HCT116 (cell line): Measurements from ENCODE around the gene EEFSEC. TPM values are rescaled to one million over a fixed set of nuclear protein-coding genes. Genes with fewer than 3 reads are reported as not detected.

Experiments used
- ATAC-seq: fragments of 200-7000 bp; cut with Tn5 transposase; 2 replicates; pipeline ENCODE4 v1.9.1; 2020; ENCODE audit warnings: mild to moderate bottlenecking, moderate library complexity
- BruUV-seq: library from RNA; stranded (reverse); fragments of 400-500 nt; replicated peaks from 2 replicates; lab custom pipeline; 2021; lab: Mats Ljungman, UMichigan
- CTCF ChIA-PET: fragments of 300-600 bp; sonication (Branson Sonifier 250); formaldehyde crosslinking; loops from one replicate; lab custom pipeline; 2021; ENCODE audit warnings: antibody characterized with exemption; lab: Charles Lee
- POLR2A ChIA-PET: fragments of 300-600, 350-600 bp; sonication (Branson Sonifier 250); formaldehyde crosslinking; loops from one replicate; lab custom pipeline; 2021; ENCODE audit warnings: antibody characterized with exemption; lab: Charles Lee
- RAD21 ChIA-PET, 2 experiments: fragments of 300-600 bp; sonication (Branson Sonifier 250); formaldehyde crosslinking; loops; one replicate each; lab custom pipeline; 2023; ENCODE audit warnings: low total read pairs in 2 of 2; ENCODE audit not compliant: uncharacterized antibody in 2 of 2, unreplicated experiment in 2 of 2, low non-redundant PET in 1 of 2; lab: Charles Lee
- DNase-seq: peaks from one replicate; pipeline ENCODE4 v3.0.0-alpha.2; 2010; ENCODE audit warnings: low read depth, low spot score
- H2AFZ ChIP-seq: fragments of 200-600 bp; shearing (Covaris generic), sonication (generic); 2 replicates; pipeline ENCODE4 v1.6.1; 2017; ENCODE audit warnings: low read depth, mixed run types, mixed read lengths, antibody characterized with exemption, low read length; ENCODE audit not compliant: poor library complexity, severe bottlenecking
- H3K27ac ChIP-seq: 2 replicates; pipeline ENCODE4 v1.5.1; 2012; ENCODE audit warnings: low read depth, low read length
- H3K27me3 ChIP-seq: fragments of 200-600 bp; sonication (generic); 2 replicates; pipeline ENCODE4 v1.6.1; 2016; ENCODE audit warnings: mixed run types, low read length, mixed read lengths; ENCODE audit not compliant: insufficient read depth
- H3K36me3 ChIP-seq, 2 experiments: fragments of 200-500 bp in 1 of 2; fragments of 200-600 bp in 1 of 2; sonication (Bioruptor generic) in 1 of 2; sonication (generic) in 1 of 2; 2 replicates each; pipeline versions ENCODE4 v1.5.1 to v1.6.1; 2014 to 2016; ENCODE audit warnings: low read length in 2 of 2, inconsistent platforms in 1 of 2, mixed read lengths in 1 of 2, mixed run types in 1 of 2; ENCODE audit not compliant: insufficient read depth in 2 of 2, control insufficient read depth in 1 of 2
- H3K4me1 ChIP-seq, 2 experiments: fragments of 200-600 bp in 1 of 2; sonication (generic) in 1 of 2; 2 replicates each; pipeline versions ENCODE4 v1.5.1 to v1.6.1; 2012 to 2017; ENCODE audit warnings: low read length in 2 of 2, inconsistent platforms in 1 of 2, mild to moderate bottlenecking in 1 of 2, mixed read lengths in 1 of 2, mixed run types in 1 of 2, moderate library complexity in 1 of 2; ENCODE audit not compliant: insufficient read depth in 2 of 2, control insufficient read depth in 1 of 2
- H3K4me2 ChIP-seq: fragments of 200-600 bp; sonication (generic); 2 replicates; pipeline ENCODE4 v1.6.1; 2017; ENCODE audit warnings: mixed run types, low read length, mixed read lengths
- H3K4me3 ChIP-seq, 2 experiments: fragments of 200-600 bp in 1 of 2; sonication (generic) in 1 of 2; replicated peaks in 1 of 2; 2 replicates each; pipeline ENCODE4 v1.5.1; 2011 to 2016; ENCODE audit warnings: low read length in 2 of 2, control low read depth in 1 of 2, low read depth in 1 of 2, mild to moderate bottlenecking in 1 of 2, mixed read lengths in 1 of 2, mixed run types in 1 of 2
- H3K79me2 ChIP-seq: fragments of 200-600 bp; sonication (generic); 2 replicates; pipeline ENCODE4 v1.6.1; 2017; ENCODE audit warnings: mild to moderate bottlenecking, mixed run types, low read length, moderate library complexity, mixed read lengths; ENCODE audit not compliant: insufficient read depth
- H3K9ac ChIP-seq: fragments of 200-600 bp; sonication (generic); 2 replicates; pipeline ENCODE4 v1.6.1; 2016; ENCODE audit warnings: low read length, mixed read lengths
- H3K9me2 ChIP-seq: fragments of 200-600 bp; sonication (generic), shearing (Covaris generic); 2 replicates; pipeline ENCODE4 v1.6.1; 2017; ENCODE audit warnings: mixed run types, mild to moderate bottlenecking, moderate library complexity; ENCODE audit not compliant: insufficient read depth
- H3K9me3 ChIP-seq, 2 experiments: fragments of 200-500 bp in 1 of 2; fragments of 200-600 bp in 1 of 2; sonication (Bioruptor generic) in 1 of 2; sonication (generic) in 1 of 2; 2 replicates each; pipeline ENCODE4 v1.6.1; 2014 to 2017; ENCODE audit warnings: low read length in 2 of 2, mixed read lengths in 2 of 2, inconsistent platforms in 1 of 2, low read depth in 1 of 2, mild to moderate bottlenecking in 1 of 2, mixed run types in 1 of 2, moderate library complexity in 1 of 2; ENCODE audit not compliant: control insufficient read depth in 1 of 2, insufficient read depth in 1 of 2
- H4K20me1 ChIP-seq: fragments of 200-600 bp; sonication (generic), shearing (Covaris generic); 2 replicates; pipeline ENCODE4 v1.6.1; 2017; ENCODE audit warnings: mixed run types, mild to moderate bottlenecking, moderate library complexity; ENCODE audit not compliant: insufficient read depth
- CEBPB ChIP-seq: IDR thresholded peaks from 2 replicates; pipeline ENCODE4 v1.6.1; 2012; ENCODE audit warnings: low read depth
- EGR1 ChIP-seq: IDR thresholded peaks from 2 replicates; pipeline ENCODE4 v1.6.1; 2012; ENCODE audit warnings: low read depth
- ELF1 ChIP-seq: IDR thresholded peaks from 2 replicates; pipeline ENCODE4 v1.6.1; 2012; ENCODE audit warnings: low read depth, borderline replicate concordance
- EZH2 ChIP-seq: fragments of 200-600 bp; sonication (generic); IDR thresholded peaks from 2 replicates; pipeline ENCODE4 v1.6.1; 2017; ENCODE audit warnings: antibody characterized with exemption, mixed run types
- JUND ChIP-seq: IDR thresholded peaks from 2 replicates; pipeline ENCODE4 v1.6.1; 2012
- POLR2A ChIP-seq: IDR thresholded peaks from 2 replicates; pipeline ENCODE4 v1.7.0; 2011; ENCODE audit warnings: borderline replicate concordance; ENCODE audit not compliant: insufficient read depth, insufficient read length; ENCODE audit errors: extremely low read depth
- SIN3A ChIP-seq: IDR thresholded peaks from 2 replicates; pipeline ENCODE4 v1.6.1; 2012; ENCODE audit warnings: low read depth
- intact Hi-C: fragments of 100-400 bp; cut with micrococcal nuclease; formaldehyde crosslinking; loops from 2 replicates; pipeline ENCODE4 v1.10.0; 2022
- total RNA-seq: library from RNA; stranded (reverse); gene quantifications from one replicate; pipeline ENCODE4 v1.2.1, GENCODE V29; 2021; ENCODE audit not compliant: unreplicated experiment

The EEFSEC gene
- total RNA-seq, 1 experiment from 2014 or later, result 16.1 TPM

GRCh38 chr3:128351546-128351945 is 198.3 kb downstream of the EEFSEC start:
- ATAC-seq (no peak), DNase-seq (no peak)
- Histone ChIP-seq H3K4me1 (no peaks in the 10 kb centered on the region), H3K27me3 (no peaks in the 10 kb centered on the region), H4K20me1 (no peaks in the 10 kb centered on the region)
- intact Hi-C loops, result no loop called here
- no peak for TF ChIP-seq CEBPB
- no peak for TF ChIP-seq EZH2
- TF ChIP-seq POLR2A, result no peak
- no peak for TF ChIP-seq ELF1
- TF ChIP-seq JUND, result no peak
- TF ChIP-seq, all 23 proteins: peak for 0
- Histone ChIP-seq H3K9ac (no peak overlapping the region), H3K4me3 (no peak overlapping the region), H3K36me3 (no peaks in the 10 kb centered on the region), H3K79me2 (no peaks in the 10 kb centered on the region), H3K9me2 (no peaks in the 10 kb centered on the region), H3K4me2 (no peak overlapping the region), H2AFZ (no peak overlapping the region), H3K27ac (no peak overlapping the region), H3K9me3 (no peaks in the 10 kb centered on the region)
- ChIA-PET CTCF (no interaction called here), POLR2A (no interaction called here), RAD21 (no interaction called here)
- BruUV-seq, result no TSS peak

GRCh38 chr3:128352326-128352725 is 199.0 kb downstream of the EEFSEC start:
- POLR2A ChIA-PET, result no interaction called here
- no TSS peak for BruUV-seq

More at GRCh38 chr3:128352326-128352725, 199.0 kb downstream of the EEFSEC start:
- CTCF ChIA-PET, result no interaction called here
- intact Hi-C loops, result no loop called here
- RAD21 ChIA-PET, result no interaction called here
- H3K9me3 ChIP-seq, result no peaks in the 10 kb centered on the region
- no peaks in the 10 kb centered on the region for H3K27me3 ChIP-seq
- TF ChIP-seq EGR1 (no peak), SIN3A (no peak)
- no peak for ATAC-seq
- no peaks in the 10 kb centered on the region for H3K79me2 ChIP-seq
- no peaks in the 10 kb centered on the region for H4K20me1 ChIP-seq
- no peak overlapping the region for H3K27ac ChIP-seq
- no peaks in the 10 kb centered on the region for H3K36me3 ChIP-seq
- no peaks in the 10 kb centered on the region for H3K9me2 ChIP-seq
- H3K9ac ChIP-seq, result no peak overlapping the region
- no peak overlapping the region for H2AFZ ChIP-seq
- H3K4me3 ChIP-seq, result no peak overlapping the region
- no peaks in the 10 kb centered on the region for H3K4me1 ChIP-seq
- H3K4me2 ChIP-seq, result no peak overlapping the region
- DNase-seq, result no peak
